NCI-H1105 (cell line): Measurements from ENCODE around the gene MRPL2.
A peak's percentile ranks its signal among the peaks of the same experiment; 100 is the strongest.
"Not testable (repeated sequence)": the region's sequence is repeated elsewhere in the genome, so short reads cannot be mapped to it uniquely, and the experiment has no call there.

Experiments
- DNase-seq: peaks from one replicate; lab custom pipeline; 2025; lab: John Stamatoyannopoulos, UW

The MRPL2 gene

DNA sequence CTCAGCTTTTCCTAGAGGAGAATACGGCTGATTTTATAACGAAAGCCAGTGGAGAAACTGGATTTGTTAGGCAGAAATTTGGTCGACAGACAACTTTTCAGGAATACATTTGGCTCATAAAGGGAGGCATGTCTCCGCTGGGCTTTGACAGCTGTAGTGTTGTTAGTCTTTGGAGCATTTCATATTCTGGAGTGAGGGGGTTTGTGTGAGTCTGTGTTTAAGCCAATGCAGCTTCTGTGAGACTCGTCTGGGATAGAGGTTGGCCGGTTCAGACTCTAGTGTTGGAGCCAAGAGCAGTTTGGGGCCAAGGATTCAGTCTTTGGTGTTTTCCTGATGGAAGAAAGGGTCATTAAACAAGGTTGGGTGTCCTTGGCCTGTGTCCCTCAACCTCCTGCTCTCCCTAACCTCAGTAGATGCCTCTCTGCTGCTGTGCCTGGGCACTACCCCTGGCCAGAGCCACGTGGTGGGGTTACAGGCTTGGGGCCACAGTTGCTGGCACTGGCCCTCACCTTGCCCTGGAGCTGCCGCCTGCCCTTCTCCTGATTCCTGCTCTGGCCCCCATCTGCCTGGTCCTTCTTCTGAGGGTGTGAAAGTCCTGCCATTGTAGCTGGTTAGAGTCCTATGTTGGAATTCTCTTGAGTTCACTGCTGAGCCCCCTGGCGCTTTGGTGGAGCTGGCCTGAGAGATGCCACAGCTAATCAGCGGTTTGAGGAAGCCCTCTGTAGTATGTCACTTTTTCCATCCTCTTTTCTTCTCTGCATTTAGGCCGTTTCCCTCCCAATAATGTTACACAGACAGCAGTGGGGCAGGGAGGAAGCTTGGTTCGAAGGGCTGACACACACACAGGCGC, 23.8 kb upstream of the MRPL2 start:
- no peak for DNase-seq

DNA sequence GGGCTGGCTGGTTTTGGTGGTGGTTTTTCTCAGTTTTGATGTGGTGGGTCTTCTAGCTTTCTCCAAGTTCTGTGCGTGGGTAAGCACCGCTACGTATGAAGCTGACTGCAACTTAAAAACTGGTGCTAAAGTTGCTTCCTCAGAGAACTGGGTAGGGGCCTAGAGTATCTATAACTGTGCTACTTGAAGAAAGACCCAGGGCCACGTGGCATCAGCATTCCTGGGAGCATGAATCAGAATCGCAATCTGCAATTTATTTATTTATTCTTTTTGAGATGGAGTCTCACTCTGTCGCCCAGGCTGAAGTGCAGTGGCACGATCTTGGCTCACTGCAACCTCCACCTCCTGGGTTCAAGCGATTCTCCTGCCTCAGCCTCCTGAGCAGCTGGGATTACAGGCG, 22.7 kb upstream of the MRPL2 start:
- DNase-seq: not testable (repeated sequence)

DNA sequence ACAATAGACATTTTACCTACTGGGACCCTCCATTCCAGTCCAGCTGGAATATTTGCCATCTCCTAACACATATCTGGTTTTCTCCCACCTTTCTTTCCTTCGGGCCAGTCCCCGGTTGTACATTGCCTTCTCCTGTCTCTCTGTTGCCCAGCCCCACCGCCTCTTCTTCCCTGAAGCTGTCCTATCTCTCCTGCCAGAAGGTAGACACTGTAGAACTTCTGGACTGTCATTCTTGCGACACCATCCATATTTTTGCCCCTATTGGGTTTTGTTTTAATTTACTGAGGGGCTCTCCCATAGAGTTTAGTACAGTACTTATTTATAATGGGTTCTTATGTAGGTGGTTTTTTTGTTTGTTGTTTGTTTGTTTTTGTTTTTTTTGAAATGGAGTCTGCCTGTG, 21.8 kb upstream of the MRPL2 start:
- DNase-seq: no peak

DNA sequence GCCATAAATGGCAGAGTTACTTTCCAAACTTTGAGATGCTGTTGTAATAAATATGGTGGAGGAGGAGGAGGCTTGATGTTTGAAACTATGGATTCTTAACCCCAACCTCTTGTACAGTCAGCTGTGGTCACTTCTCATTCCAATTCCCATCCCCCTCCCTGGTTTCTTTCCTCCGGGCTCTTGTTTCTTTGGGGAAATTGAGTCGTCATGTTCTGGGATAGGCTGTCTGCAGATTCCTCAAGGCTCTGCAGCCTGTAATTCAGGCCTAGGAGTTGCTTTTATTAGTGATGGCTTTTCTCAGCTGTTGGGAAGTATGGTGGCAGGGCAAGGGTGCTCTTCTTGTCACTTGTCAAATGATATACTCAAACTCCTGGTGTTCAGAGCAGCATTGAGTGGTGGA, 19.5 kb upstream of the MRPL2 start:
- no peak for DNase-seq

DNA sequence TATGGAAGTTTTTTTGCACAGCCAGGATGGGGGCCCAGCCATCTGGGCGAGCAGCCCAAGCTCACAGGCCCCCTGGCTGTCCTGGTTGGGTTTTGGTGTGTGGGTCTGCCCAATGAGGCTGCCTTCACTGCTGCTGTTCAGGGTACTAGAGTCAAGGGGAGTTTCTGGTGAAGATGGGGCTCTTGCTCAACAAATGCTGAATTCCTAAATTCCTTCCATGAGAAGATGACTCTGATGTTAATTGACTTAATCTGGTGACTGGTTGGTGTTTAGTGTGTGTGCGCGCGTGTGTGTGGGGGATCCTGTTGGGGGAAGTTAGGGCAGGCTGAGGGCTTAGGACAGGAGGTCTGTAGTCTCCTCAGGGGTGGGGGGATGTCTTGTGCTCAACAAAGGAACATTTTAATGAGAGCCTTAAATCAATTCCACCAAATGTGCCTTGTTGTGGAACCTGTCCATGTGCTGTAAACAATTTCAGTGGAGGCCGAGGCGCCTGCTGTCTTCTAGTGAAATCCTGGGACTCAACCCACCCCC, 18.8 kb upstream of the MRPL2 start:
- no peak for DNase-seq

DNA sequence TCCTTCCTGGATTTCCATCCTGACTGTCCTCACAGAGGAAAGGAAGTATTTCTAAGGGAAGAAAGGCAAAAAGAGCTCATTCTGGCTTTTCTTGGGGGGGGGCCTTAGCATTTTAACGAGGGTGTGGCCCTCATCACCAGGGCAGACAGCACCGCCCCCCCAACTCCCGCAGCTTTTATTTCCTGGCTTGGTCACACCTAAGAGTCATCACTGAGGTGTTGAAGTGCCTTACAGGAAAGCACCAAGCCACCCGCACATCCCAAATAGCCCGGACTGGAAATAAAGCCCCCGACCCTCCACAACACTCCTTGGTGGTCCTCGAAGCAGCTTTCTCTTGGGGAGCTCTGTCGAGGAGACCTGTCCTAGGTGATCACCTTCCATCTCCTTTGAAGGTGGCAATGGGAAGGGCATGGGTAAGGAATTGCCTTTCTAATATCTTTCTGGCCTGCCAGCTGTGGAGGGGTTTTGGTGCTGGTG, 18.1 kb upstream of the MRPL2 start:
- DNase-seq: no peak

DNA sequence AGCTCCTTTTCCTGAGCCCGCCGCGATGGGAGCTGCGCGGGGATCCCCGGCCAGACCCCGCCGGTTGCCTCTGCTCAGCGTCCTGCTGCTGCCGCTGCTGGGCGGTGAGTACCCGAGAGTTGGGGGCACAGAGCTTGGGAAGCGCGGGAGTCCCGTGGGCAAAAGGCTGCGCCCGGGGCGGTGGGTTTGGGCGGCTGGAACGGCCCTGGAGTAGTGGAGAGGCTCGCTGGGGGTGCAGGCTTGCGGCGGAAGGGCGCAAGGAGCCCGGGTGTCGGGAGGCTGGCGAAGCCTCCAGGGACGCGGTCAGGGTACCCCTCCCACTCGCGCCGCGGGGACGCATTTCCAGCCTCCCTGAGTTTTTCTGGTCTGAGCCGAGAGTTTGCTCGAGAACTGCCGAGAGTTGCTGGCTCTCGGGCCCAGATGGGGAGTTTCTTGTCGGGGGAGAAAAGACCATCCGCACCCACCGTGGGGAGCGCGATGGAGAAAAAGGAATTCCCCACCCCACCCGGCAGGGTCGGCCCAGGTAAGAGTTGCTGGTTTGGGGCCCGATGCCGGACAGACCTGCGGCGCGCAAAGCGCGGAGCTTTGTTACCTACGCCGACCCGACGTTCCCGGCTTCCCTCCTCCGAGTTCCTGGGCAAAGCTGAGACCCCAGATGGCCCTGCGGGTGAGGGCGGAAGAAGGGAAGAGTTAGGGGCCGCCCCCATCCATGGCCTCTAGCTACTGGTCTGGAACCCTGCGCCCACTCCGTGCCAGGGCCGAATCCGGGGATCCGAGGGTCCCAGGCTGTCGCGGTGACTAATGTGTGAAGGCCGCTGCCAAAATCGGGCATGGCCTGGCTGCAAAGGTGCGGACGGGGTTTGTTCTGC, 17.5 kb upstream of the MRPL2 start:
- DNase-seq: peak; percentile 39

DNA sequence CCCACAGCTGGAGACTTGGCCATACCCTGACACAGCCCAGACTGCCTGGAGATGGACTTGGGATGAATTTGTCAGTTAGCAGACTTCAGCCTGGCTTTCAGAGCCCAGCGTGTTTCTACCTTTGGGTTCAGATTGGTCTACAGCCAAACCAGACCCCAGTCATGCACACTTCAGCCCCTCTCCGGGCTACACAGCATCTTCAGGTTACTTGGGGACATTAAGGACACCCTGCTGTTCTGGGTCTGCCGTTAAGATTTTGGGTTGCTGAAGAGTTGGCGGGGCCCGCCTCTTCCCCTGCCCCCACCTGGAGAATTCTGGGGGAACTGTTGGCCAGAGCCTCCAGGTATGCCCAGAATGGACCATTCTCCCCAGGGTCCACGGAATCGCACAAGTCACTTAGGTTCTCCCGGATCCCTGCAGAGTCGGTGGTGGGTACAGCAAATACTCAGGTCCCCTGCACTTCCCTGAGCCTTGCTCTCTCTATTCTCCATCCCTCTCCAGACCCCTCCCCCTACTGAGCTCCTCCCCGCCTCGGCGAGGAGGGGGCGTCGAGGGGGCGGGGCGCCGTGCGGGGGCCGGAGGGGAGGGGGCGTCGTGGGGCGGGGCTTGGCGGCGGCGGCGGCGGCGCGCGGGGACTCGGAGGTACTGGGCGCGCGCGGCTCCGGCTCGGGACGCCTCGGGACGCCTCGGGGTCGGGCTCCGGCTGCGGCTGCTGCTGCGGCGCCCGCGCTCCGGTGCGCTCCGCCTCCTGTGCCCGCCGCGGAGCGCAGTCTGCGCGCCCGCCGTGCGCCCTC, 16.6 kb upstream of the MRPL2 start, which contains the start of gene PTK7:
Gene PTK7, plus strand, starts transcription at position 645 of the 794 bp plus-strand sequence. CDS start 175 bp downstream, outside the sequence.
- peak; percentile 86 for DNase-seq

DNA sequence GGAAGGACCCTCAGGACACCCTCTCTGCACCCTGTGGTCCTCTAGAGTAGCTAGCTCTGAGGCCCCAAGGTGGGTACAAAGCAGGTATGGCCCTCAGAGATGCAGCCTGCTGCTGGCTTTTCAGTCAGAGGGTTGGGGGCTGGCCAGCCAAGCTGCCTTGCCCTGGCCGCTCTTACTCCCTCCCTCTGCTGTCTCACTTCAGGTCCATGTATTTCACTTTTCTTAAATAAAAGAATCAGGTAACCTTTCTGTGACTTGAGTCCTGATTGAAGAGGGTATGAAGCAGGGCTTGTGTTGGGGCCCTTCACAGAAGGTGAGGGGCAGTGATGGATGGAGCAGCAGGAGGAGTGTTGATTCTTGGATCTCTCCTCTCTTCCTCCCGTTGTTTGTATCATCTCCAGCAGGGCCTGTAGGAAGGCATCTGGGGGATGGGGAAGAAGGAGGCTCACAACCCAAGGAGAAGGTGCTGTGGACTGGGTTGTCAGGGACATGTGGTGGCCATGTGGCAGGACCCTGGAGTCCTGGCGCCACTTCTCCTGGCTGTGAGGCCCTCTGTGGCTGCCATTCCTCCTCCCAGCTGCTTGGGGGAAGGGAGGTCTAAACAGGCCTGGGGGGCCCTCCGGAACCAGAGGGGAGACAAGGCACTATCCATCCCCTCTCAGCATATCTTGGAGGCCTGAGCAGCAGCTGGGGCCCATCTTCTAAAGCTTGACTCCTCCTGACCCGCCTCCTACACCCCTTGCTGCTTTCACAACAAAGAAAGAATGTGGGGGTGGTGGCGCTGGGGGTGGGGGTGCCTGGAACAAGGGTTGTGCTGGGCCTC, 15.8 kb upstream of the MRPL2 start:
- no peak for DNase-seq

DNA sequence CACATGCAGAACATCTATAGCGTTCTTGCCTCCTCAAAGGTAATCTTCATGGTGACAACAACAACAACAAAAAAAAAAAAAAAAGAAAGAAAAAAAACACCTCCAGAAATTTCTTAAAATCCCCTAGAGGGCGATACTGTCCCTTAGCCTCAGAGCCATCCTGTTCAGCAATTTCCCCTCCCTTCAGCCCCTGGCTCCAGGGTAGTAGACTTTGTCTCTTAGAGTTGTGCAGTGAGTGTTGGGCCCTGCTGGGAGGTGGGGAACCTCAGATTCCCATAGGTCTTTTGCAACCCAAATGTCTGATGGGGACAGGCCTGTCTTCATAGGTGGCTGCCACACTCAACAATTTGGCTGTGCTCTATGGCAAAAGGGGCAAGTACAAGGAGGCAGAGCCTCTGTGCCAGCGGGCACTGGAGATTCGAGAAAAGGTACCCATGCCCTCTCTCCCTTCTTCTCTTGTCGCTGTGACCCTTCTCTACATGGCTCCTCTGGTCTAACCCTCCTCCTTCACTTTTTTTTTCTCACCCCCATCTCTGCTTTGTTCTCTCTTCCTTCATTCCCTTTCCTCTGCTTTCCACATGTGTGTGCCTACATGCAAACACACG, 10.9 kb upstream of the MRPL2 start:
- DNase-seq: peak; percentile 13

DNA sequence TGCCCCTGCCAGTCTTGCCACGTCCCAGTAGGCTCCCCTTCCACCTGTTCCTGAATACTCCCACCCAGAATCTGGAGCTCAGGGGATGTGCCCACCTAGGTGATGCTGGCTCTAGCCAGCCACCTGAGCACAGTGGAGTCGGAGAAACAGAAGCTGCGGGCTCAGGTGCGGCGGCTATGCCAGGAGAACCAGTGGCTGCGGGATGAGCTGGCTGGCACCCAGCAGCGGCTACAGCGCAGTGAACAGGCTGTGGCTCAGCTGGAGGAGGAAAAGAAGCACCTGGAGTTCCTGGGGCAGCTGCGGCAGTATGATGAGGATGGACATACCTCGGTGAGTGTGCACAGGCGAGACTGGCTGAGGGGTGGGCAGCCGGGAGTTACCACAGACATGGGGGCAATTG, 3.6 kb upstream of the MRPL2 start:
- no peak for DNase-seq

DNA sequence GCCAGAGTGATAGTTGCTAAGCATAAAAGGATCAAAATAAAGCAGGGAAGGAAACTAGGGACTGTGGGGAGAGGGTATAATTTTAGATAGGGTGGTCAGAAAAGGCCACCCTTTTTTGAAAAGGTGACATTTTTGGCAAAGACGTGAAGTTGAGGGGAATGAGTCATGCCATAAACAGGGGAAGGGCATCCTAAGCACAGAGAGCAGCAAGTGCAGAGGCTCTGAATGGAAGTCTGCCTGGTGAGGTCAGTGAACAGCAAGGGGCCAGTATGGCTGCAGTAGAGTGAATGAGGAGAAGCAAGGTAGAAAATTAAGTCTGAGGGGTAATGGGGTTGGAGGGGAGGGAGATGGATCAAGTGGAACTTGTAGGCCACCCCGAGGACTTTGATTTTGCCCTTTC, 2.6 kb upstream of the MRPL2 start:
- DNase-seq: no peak

DNA sequence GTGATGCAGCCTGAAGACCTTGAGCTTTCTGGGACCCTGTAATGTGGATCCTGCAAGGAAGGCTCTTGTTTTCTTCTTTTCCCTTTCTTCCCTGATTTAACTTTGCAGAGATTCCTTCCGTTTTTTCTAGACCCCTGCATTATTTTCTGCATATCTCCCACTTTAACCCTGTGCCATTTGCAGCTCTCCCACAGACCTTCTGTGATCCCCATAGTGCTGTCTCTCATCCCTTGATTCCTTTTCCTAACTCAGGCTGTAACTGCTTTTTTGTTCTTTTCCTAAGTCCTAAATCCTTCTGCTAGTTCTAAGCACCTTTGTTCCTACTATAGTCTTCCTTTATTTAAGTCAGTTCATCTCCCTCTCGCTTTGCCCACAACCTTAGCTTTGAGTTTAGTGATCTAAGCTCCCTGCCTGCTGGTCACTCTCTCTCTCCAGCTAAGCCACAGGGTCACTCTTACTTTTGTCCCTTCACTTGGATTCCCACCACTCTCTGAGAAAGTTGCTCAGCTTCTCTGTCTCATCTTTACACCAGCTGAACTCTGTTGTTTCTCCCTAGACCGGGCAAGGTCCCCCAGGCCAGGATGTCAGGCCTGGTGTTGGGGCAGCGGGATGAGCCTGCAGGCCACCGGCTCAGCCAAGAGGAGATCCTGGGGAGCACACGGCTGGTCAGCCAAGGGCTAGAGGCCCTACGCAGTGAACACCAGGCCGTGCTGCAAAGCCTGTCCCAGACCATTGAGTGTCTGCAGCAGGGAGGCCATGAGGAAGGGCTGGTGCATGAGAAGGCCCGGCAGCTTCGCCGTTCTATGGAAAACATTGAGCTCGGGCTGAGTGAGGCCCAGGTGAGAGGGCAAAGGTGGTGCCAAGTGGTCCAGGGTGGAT, 1.8 kb upstream of the MRPL2 start:
- DNase-seq: no peak

DNA sequence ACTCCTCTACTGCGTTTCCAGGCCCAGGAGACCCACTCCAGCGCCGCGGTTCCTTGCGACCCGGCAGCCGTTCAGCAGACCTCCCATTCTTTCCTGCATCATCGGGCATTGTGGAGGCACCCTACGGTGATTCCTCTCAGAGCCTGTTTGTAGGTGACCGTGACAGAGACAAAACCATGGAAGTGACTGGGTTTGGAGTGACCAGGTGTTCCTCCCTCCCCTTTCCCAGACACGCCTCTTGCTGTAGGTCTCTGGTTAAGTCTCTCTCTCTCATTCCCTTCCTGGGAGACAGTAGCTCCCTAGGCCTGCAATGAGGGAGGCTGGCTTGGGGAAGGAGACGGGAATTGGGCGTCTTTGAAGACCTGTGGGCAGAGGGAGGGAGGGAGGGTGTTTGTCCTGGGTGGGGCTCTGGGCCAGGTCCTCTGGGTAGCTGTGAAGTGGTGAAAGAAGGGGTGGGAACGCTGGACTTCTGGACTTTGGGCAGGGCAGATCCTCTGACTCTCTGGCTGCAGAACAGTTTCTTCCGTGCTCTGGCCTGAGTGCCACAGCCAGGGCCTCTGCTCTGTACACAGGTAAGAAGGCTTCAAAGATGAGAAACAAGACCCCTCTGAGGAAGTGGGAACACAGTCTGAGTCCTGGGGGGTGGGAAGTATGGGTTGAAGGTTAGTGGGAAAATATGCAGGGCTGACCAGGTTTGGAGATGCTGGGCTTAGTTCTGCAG, 960 bp upstream of the MRPL2 start:
- DNase-seq: no peak

DNA sequence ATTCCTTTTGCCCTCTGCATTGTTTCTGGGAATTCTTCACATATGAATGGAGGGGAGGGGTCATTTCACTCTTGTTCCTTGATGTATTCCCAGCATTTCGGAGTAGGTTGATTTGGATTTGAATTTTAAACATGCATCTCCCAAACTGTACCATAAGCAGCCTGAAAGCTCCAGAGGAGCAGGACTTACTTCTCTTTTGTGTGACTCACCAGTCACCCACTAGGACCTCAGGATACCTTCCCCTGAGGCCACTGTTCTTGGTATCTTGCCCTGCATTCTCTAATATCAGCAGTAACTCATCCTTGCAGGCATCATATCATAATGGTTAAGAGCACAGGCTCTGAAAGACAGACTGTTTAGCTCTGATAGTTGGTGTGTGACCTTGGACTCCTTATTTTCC, 703 bp downstream of the MRPL2 start:
- DNase-seq: no peak

DNA sequence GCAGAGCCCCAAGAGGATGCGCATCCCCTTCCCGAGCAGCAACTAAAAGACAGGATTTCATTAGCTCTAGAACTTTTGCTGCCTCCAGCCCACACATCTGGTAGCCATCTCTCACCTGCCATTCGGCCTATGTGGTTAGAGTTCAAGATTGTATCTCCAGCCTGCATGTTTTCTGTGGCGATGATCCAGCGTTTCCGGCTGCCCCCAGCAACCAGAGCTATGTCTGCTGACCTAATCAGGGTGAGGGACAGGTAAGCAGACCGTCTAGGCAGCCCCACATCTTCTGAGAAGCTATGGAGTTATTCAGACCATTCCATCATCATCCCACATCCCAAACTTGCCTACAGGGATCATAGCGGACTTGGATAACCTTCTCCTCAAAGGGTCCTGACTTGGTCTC, 3.3 kb downstream of the MRPL2 start:
- no peak for DNase-seq

DNA sequence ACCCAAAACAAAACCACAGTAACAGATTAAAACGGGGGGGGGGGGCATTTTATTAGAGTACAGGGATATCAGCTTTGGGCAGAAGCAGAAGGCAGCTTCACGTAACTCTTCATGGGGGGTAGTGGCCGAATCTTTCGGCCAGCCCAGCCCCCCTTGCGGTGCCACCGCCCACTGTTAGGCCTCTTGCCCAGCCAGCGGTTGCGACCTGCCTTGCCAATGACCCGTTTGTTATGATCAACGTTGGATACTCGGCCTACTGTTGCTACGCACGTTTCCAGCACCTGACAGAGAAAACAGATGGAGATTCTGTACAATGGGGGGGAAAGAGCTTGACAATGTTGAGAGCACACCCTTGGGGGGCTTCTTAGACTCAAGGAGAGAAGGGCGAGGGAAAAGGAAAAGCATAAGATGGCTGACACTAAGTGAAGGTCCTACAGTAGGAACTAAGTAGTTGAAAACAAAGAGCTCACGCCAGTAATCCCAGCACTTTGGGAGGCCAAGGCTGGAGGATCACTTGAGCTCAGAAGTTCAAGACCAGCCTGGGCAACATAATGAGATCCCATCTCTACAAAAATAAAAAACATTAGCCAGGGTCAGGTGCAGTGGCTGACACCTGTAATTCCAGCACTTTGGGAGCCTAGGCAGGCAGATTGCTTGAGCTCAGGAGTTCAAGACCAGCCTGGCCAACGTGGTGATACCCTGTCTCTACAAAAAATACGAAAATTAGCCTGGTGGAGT, 4.9 kb downstream of the MRPL2 start:
- no peak for DNase-seq

DNA sequence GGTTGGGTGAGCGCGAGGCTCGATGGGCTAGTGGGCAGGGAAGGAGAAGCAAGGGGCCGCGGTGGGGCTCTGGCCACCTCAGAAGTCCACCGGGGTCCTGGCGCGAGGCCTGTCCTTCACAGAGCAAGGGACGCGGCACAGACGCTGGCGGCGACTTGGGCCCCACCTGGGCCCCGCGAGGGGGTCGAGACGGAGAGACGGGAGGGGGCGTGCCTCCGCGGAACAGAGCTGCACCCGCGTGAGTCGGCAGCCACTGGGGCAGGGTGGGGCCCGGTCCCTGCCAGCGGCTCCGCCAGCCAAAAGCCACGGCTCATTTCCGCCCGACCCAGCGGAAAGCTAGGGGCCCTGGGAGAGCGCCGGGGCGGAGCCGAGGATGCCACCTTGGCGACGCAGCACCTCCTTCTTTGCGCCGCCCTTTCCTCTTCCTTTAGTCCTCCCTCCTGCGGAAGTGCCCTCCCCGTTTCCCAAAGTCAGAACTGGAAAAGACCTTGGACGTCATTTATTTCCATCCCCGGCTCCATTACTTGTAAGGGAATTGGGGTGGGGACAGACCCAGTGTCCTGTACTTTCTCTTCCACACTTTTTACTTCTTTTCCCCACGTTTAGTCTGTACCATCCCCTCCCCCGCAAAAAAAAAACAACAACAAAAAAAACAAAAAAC, 5.6 kb downstream of the MRPL2 start, which contains the start of gene CUL7:
Gene CUL7, minus strand, starts transcription at position 307 of the 661 bp plus-strand sequence. CDS start 1,063 bp downstream, outside the sequence.
- peak; percentile 95 for DNase-seq
